Measurements from ENCODE around the gene QPRT.
A peak's percentile ranks its signal among the peaks of the same experiment; 100 is the strongest.

QPRT gene

DNA sequence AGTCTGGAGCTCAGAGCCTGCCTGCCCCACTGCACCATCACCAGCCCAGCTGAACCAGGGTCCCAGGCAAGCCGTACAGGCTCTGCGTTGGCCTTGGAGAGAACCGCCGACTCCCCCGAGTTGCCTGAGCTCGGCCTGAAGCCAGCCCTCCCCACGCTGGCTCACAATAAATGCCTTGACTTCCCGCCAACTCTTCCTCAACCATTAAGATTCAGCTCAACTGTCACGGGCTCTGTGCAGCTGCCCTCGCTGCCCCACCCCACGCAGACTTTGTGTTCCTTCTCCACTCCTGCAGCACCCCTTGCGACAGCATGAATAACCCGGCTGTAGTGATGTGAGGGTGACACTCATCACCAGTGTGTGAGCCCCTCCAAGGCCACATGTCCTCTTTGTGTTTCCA, 4.8 kb upstream of the QPRT start:
- no peaks in the 10 kb centered on the region for H3K9me3 ChIP-seq
- H3K4me1 ChIP-seq (ENCODE audit: control insufficient read depth in 1 of 2, insufficient read depth in 1 of 2, low read depth in 1 of 2, low read length in 1 of 2) = peaks cover 17 to 22% of the 10 kb centered on the region in 2 experiments
- H3K36me3 ChIP-seq = no peaks in the 10 kb centered on the region
- TF ChIP-seq CTCF (IDR thresholded peaks at IDR 0.05) = no peak
- no peak overlapping the region for H3K4me3 ChIP-seq (ENCODE audit: low read depth in 1 of 2, low read length in 1 of 2)
- H3K27ac ChIP-seq = no peak overlapping the region
- no peaks in the 10 kb centered on the region for H3K27me3 ChIP-seq

DNA sequence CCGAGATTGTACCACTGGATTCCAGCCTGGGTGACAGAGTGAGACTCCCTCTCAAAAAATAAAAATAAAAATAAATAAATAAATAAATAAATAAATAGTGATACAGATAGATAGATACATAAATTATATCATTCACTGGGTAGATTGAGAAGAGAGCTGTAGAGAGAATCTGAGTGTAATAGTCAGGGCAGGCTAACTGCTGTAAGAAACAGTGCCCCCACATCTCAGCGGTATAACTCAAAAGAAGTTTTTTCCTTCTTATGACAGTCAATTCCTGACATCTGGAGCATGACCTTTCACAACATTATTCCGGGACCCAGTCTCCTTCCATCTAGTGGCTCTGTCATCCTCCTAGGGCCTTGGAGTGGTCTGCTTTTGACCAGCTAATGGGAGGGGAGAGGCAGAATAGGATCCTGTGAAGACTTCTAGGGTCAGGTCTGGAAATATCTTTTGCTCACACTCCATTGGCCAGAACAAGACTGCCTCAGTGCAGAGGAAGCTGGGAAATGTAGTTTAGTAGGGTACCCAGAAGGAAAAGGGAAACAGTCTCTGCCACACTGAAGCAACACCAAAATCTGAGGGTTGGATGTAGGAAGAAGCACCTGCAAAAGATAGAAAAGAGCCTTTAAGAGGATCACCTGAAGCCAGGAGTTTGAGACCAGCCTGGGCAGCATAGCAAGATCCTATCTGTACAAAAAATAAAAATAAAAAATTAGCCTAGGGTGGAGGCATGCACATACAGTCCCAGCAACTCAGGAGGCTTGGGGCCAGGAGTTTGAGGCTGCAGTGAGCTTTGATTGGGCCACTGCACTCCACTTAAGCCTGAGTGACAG, 3.0 kb upstream of the QPRT start:
- TF ChIP-seq CTCF (IDR thresholded peaks at IDR 0.05) = no peak
- Histone ChIP-seq H3K36me3 (no peaks in the 10 kb centered on the region), H3K27ac (peak overlapping the region; percentile 31), H3K4me3 (ENCODE audit: low read depth in 1 of 2, low read length in 1 of 2) (no peak overlapping the region), H3K9me3 (no peaks in the 10 kb centered on the region), H3K4me1 (ENCODE audit: control insufficient read depth in 1 of 2, insufficient read depth in 1 of 2, low read depth in 1 of 2, low read length in 1 of 2) (peaks cover 17 to 28% of the 10 kb centered on the region in 2 experiments), H3K27me3 (no peaks in the 10 kb centered on the region)

DNA sequence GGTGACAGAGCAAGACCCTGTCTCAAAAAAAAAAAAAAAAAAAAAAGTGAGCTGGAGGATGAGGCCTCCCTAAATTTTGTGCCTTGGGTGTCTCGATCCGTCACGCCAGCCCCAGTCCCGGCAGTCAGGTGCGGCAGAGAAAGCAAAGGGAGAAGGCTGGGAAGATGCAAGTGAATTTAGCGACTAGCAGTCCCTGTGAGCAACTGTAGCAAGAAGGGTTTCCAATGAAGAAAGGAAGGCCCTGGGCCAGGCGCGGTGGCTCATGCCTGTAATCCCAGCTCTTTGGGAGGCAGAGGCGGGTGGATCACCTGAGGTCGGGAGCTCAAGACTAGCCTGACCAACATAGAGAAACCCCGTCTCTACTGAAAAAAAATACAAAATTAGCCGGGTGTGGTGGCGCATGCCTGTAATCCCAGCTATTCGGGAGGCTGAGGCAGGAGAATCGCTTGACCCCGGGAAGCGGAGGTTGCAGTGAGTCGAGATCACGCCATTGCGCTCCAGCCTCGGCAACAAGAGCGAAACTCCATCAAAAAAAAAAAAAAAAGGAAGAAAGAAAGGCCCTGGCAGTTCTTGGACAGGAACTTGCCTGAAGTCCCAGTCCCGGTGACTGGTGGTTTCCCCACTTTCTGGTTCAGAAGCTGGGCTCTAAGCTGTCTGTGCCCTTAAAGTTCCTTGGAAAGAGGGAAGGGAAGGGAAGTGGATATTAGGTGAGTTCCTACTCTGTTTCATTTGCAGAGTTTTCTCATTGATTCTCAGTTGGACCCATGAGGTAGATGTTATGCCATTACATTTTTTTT, 1.8 kb upstream of the QPRT start:
- Histone ChIP-seq H3K4me1 (ENCODE audit: control insufficient read depth in 1 of 2, insufficient read depth in 1 of 2, low read depth in 1 of 2, low read length in 1 of 2) (peaks cover 17 to 28% of the 10 kb centered on the region in 2 experiments), H3K4me3 (ENCODE audit: low read depth in 1 of 2, low read length in 1 of 2) (no peak overlapping the region)
- no peak for TF ChIP-seq CTCF (IDR thresholded peaks at IDR 0.05)

DNA sequence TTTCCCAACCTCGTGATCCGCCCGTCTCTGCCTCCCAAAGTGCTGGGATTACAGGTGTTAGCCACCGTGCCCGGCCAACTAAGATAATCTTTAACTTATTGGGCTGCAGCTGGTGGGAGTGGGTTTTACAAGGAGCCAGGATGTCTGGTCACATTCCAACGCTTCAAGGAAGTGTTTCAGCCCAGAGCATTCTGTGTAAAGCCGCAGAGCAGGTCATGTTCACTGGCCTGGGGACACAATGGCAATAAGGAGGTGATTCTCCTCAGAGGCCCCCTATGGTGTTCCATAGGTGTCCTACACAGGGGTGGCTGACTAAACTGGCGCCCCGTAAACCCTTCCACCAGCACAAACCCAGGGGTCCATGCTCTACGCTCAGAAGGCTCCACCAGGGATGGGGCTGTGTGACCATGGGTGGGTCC, 1.2 kb downstream of the QPRT start:
- no peaks in the 10 kb centered on the region for H3K27me3 ChIP-seq
- no peaks in the 10 kb centered on the region for H3K9me3 ChIP-seq
- TF ChIP-seq CTCF (IDR thresholded peaks at IDR 0.05) = no peak
- H3K4me3 ChIP-seq (ENCODE audit: low read depth in 1 of 2, low read length in 1 of 2) = no peak overlapping the region
- no peaks in the 10 kb centered on the region for H3K36me3 ChIP-seq
- no peak overlapping the region for H3K27ac ChIP-seq
- peaks cover 11 to 28% of the 10 kb centered on the region in 2 experiments for H3K4me1 ChIP-seq (ENCODE audit: control insufficient read depth in 1 of 2, insufficient read depth in 1 of 2, low read depth in 1 of 2, low read length in 1 of 2)

More for the DNA sequence above, 1.8 kb upstream of the QPRT start:
- Histone ChIP-seq H3K36me3 (no peaks in the 10 kb centered on the region), H3K27ac (peak overlapping the region; percentile 31), H3K9me3 (no peaks in the 10 kb centered on the region), H3K27me3 (no peaks in the 10 kb centered on the region)

DNA sequence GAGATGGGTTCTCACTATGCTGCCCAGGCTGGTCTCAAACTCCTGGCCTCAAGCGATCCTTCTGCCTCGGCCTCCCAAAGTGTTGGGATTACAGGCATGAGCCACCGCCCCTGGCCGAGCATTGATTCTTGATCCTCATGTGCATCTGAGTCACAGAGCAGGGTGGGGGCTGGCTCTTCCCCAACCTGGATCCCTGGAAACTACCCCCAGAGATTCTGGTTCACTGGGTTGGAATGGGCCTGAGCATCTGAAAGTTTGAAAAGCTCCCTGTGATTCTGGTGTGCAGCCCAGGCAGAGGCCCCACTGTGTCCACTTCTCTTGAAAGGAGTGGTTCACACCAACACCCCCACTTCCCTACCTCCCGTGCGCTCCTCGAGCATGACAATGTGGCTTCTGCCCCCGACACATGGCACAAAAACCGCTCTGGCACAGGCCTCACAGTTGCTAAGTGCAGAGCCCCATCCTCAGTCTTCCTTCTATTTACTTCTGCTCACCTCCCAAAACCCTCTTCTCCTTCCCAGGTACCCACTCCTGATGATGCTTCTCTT, 4.6 kb downstream of the QPRT start:
- H3K4me3 ChIP-seq (ENCODE audit: low read depth in 1 of 2, low read length in 1 of 2) = no peak overlapping the region
- H3K4me1 ChIP-seq (ENCODE audit: control insufficient read depth in 1 of 2, insufficient read depth in 1 of 2, low read depth in 1 of 2, low read length in 1 of 2) = peaks cover 8 to 15% of the 10 kb centered on the region in 2 experiments
- no peaks in the 10 kb centered on the region for H3K9me3 ChIP-seq
- no peaks in the 10 kb centered on the region for H3K36me3 ChIP-seq
- no peaks in the 10 kb centered on the region for H3K27me3 ChIP-seq
- no peak overlapping the region for H3K27ac ChIP-seq
- no peak for TF ChIP-seq CTCF (IDR thresholded peaks at IDR 0.05)

Measured in neutrophil (primary cell).